ENCODE data around the gene B3GNT3. TPM values are rescaled to one million over a fixed set of nuclear protein-coding genes. Genes with fewer than 3 reads are reported as not detected.

The B3GNT3 gene
- total RNA-seq, 2 donors from 2014 or later, result 2.3 TPM; not detected in 1

DNA sequence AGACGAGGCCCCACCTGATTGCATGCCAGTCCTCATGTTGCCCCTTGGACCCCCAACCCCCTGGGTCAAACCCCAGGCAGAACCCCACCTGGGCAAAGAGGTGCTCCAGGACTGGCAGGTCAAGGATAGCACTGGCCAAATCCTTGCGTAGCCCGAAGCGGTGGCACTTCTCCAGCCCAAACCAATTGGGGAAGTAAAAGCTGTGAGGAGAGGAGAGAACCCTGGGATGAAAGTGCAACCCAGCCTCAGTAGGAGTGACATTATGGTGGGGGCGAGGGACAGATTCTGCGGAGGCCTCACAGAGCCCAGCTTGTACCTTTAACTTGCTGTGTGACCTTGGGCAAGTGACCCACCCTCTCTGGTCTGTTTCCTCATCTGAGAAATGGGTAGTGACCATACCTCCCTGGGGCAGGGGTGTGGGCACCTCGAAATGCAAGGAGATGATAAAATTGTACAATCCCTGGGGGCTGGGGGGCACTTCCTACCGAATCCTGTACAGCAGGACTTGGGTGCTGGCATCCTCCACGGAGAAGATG is 48.4 kb downstream of the B3GNT3 start:
- DNase-seq (ENCODE audit: low spot score), result no peak
- no peaks in the 10 kb centered on the region for H3K9me3 ChIP-seq
- H3K27me3 ChIP-seq (replicated peaks; ENCODE audit: insufficient read depth), result no peaks in the 10 kb centered on the region

DNA sequence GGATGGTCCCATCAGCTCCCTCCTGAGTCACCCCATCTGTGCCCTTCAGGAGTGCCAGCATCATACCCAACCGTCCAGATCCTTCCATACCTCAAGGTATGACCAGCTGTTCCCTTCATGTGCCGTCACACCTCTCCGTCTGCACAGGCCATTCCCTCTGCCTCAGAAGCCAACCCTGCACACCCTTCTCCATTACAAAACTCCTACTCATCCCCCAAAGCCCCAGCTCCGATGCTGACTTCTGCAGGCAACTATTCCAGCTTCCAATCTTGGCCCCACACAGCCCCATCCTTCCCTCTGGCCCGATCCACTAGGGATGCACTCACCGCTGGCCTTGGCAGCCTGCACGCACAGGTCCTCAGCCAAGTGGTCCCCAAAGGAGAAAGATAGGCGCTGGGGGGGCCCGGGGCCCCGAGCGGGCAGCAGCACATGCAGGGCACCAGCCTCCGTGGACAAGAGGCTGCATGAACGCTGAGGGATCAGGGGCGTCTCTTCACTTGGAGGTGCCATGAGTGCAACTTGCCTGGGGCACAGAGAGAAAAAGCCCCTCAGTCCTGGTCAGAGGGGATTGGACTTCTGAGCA is 49.1 kb downstream of the B3GNT3 start:
- ATAC-seq (ENCODE audit: insufficient number of reproducible peaks, low FRiP score, low read depth) (no peak), DNase-seq (ENCODE audit: low spot score) (no peak)
- peaks cover 0 to 12% of the 10 kb centered on the region in 2 donors for H3K4me1 ChIP-seq (ENCODE audit: control insufficient read depth in 1 of 2, low read depth in 2 of 2)
- no peaks in the 10 kb centered on the region for H3K36me3 ChIP-seq
- H3K27ac ChIP-seq, result no peak overlapping the region
- H3K4me3 ChIP-seq, result no peak overlapping the region
- no peaks in the 10 kb centered on the region for H3K9me3 ChIP-seq
- TF ChIP-seq, protein P1, sequence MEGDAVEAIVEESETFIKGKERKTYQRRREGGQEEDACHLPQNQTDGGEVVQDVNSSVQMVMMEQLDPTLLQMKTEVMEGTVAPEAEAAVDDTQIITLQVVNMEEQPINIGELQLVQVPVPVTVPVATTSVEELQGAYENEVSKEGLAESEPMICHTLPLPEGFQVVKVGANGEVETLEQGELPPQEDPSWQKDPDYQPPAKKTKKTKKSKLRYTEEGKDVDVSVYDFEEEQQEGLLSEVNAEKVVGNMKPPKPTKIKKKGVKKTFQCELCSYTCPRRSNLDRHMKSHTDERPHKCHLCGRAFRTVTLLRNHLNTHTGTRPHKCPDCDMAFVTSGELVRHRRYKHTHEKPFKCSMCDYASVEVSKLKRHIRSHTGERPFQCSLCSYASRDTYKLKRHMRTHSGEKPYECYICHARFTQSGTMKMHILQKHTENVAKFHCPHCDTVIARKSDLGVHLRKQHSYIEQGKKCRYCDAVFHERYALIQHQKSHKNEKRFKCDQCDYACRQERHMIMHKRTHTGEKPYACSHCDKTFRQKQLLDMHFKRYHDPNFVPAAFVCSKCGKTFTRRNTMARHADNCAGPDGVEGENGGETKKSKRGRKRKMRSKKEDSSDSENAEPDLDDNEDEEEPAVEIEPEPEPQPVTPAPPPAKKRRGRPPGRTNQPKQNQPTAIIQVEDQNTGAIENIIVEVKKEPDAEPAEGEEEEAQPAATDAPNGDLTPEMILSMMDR (IDR thresholded peaks at IDR 0.05), result no peak
- H3K27me3 ChIP-seq (replicated peaks; ENCODE audit: insufficient read depth), result no peaks in the 10 kb centered on the region

More for the DNA sequence above, 48.4 kb downstream of the B3GNT3 start:
- ATAC-seq (ENCODE audit: insufficient number of reproducible peaks, low FRiP score, low read depth), result no peak
- Histone ChIP-seq H3K27ac (no peak overlapping the region), H3K36me3 (no peaks in the 10 kb centered on the region), H3K4me3 (no peak overlapping the region), H3K4me1 (ENCODE audit: control insufficient read depth in 1 of 2, low read depth in 2 of 2) (peaks cover 0 to 12% of the 10 kb centered on the region in 2 donors)
- TF ChIP-seq, protein P1 (IDR thresholded peaks at IDR 0.05), result no peak

DNA sequence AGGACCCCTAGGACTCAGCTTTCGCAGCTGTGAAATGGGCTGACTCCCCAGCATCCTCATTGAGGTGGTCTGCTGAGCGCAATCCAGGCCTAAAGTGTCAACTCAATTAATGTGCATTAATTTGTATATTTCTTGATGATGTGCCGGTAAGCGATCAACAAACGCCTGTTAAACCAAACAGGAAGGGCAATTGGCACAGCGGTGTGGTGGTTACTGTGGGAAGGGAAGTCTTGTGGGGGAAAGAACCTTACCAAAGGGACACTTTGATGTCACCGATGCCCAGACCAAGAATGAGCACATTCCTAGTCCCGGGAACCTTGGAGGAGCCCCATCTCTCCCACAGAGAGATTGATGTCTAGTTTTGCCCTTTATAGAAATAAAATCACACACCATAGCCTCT is 51.2 kb downstream of the B3GNT3 start:
- H3K4me1 ChIP-seq (ENCODE audit: control insufficient read depth in 1 of 2, low read depth in 2 of 2), result peaks cover 0 to 12% of the 10 kb centered on the region in 2 donors
- no peak for ATAC-seq (ENCODE audit: insufficient number of reproducible peaks, low FRiP score, low read depth)
- no peaks in the 10 kb centered on the region for H3K27me3 ChIP-seq (replicated peaks; ENCODE audit: insufficient read depth)
- no peak overlapping the region for H3K27ac ChIP-seq
- no peaks in the 10 kb centered on the region for H3K9me3 ChIP-seq
- TF ChIP-seq, protein P1 (IDR thresholded peaks at IDR 0.05), result no peak
- H3K4me3 ChIP-seq, result peak overlapping the region; percentile 9
- no peaks in the 10 kb centered on the region for H3K36me3 ChIP-seq
- no peak for DNase-seq (ENCODE audit: low spot score)

- TF ChIP-seq, protein P1 (IDR thresholded peaks at IDR 0.05), result no peak
- H3K4me1 ChIP-seq (ENCODE audit: control insufficient read depth in 1 of 2, low read depth in 2 of 2), result no peaks in the 10 kb centered on the region
- no peaks in the 10 kb centered on the region for H3K36me3 ChIP-seq
- H3K9me3 ChIP-seq, result no peaks in the 10 kb centered on the region
- no peak for DNase-seq (ENCODE audit: low spot score)
- peak within 1 kb of the TSS in 1 of 2 donors; percentile 60 for H3K27ac ChIP-seq
- H3K27me3 ChIP-seq (replicated peaks; ENCODE audit: insufficient read depth), result no peaks in the 10 kb centered on the region
- H3K4me3 ChIP-seq, result peak within 1 kb of the TSS; percentile 72
- ATAC-seq (ENCODE audit: insufficient number of reproducible peaks, low FRiP score, low read depth), result no peak
These were observed 52.8 kb downstream of the B3GNT3 start, which contains the start of gene JAK3 for GRCh38 chr19:17847538-17848366. JAK3 (minus strand) TSS chr19:17847982; CDS start chr19:17844417, 3,565 bp downstream.

Measured in thoracic aorta (tissue), 2 donors.